Erythroblast (primary cell): ENCODE measurements around the gene MAEA.

Experiments
- GATA1 ChIP-seq: IDR thresholded peaks from 2 replicates; pipeline ENCODE4 v1.6.1; 2011; ENCODE audit warnings: low read depth, mild to moderate bottlenecking, control low read depth, low read length, moderate library complexity
- POLR2A ChIP-seq: IDR thresholded peaks from 2 replicates; pipeline ENCODE4 v1.6.1; 2011; ENCODE audit warnings: mild to moderate bottlenecking, low read length

GRCh38 chr4:1379801-1380331 lies 90.2 kb downstream of the MAEA start:
- TF ChIP-seq POLR2A (no peak), GATA1 (no peak)
